HEK293 (cell line): ENCODE measurements around the gene NRTN.

Source experiments
- CTCF ChIA-PET: fragments of 350-600 bp; formaldehyde crosslinking; extraction: SDS; loops from one replicate; lab custom pipeline; 2021; ENCODE audit warnings: antibody characterized with exemption; lab: Yijun Ruan, JAX
- POLR2A ChIA-PET: fragments of 300-600 bp; formaldehyde crosslinking; extraction: SDS; loops from one replicate; lab custom pipeline; 2020; ENCODE audit warnings: antibody characterized with exemption, inconsistent platforms; lab: Yijun Ruan, JAX
- H3K27ac ChIP-seq: fragments of 200-500 bp; sonication (Bioruptor generic); 2 replicates; pipeline ENCODE4 v1.5.1; 2014; ENCODE audit warnings: low read depth, low read length, control low read depth, inconsistent platforms; ENCODE audit errors: extremely low read depth
- H3K36me3 ChIP-seq, 2 experiments: fragments of 200-500 bp in 1 of 2; sonication (Bioruptor generic) in 1 of 2; 1 replicate in 1 of 2; 2 replicates in 1 of 2; pipeline ENCODE4 v1.5.1; 2014 to 2017; ENCODE audit warnings: inconsistent platforms in 2 of 2, low read length in 2 of 2; ENCODE audit not compliant: control insufficient read depth in 2 of 2, insufficient read depth in 1 of 2
- H3K4me1 ChIP-seq: fragments of 200-500 bp; sonication (Bioruptor generic); 2 replicates; pipeline ENCODE4 v1.5.1; 2014; ENCODE audit warnings: mild to moderate bottlenecking, low read length, inconsistent platforms; ENCODE audit not compliant: control insufficient read depth, insufficient read depth
- H3K4me3 ChIP-seq: 2 replicates; pipeline ENCODE4 v1.5.1; 2011; ENCODE audit warnings: low read depth, mild to moderate bottlenecking, control low read depth, low read length, moderate library complexity
- H3K9me3 ChIP-seq: fragments of 200-500 bp; sonication (Bioruptor generic); 2 replicates; pipeline ENCODE4 v1.5.1; 2014; ENCODE audit warnings: low read depth, low read length, inconsistent platforms; ENCODE audit not compliant: control insufficient read depth, insufficient read depth
- HOXC10 ChIP-seq: sonication (generic); formaldehyde crosslinking; IDR thresholded peaks from 2 replicates; pipeline ENCODE4 v1.8.1; 2023; ENCODE audit warnings: mild to moderate bottlenecking, missing genetic modification reagents
- HOXD13 ChIP-seq: sonication (generic); formaldehyde crosslinking; IDR thresholded peaks from 2 replicates; pipeline ENCODE4 v1.8.0; 2022; ENCODE audit warnings: missing genetic modification reagents, borderline replicate concordance
- ZFP3 ChIP-seq: fragments of 450-650 bp; formaldehyde crosslinking; IDR thresholded peaks from 2 replicates; pipeline ENCODE4 v1.5.1; 2016; ENCODE audit warnings: low read depth, missing biosample characterization, missing genetic modification characterization
- ZNF121 ChIP-seq: fragments of 450-650 bp; formaldehyde crosslinking; IDR thresholded peaks from 2 replicates; pipeline ENCODE4 v1.5.1; 2016; ENCODE audit warnings: missing biosample characterization, missing genetic modification characterization
- ZNF175 ChIP-seq: fragments of 450-650 bp; formaldehyde crosslinking; IDR thresholded peaks from 2 replicates; pipeline ENCODE4 v1.5.1; 2016; ENCODE audit warnings: missing biosample characterization, missing genetic modification characterization
- ZNF2 ChIP-seq: fragments of 450-650 bp; formaldehyde crosslinking; IDR thresholded peaks from 2 replicates; pipeline ENCODE4 v1.5.1; 2016; ENCODE audit warnings: missing biosample characterization, missing genetic modification characterization
- ZNF211 ChIP-seq: fragments of 450-650 bp; formaldehyde crosslinking; IDR thresholded peaks from 2 replicates; pipeline ENCODE4 v1.5.1; 2016; ENCODE audit warnings: low read depth, missing biosample characterization, missing genetic modification characterization
- ZNF23 ChIP-seq: fragments of 450-650 bp; formaldehyde crosslinking; IDR thresholded peaks from 2 replicates; pipeline ENCODE4 v1.5.1; 2016; ENCODE audit warnings: missing biosample characterization, missing genetic modification characterization, borderline replicate concordance
- ZNF585B ChIP-seq: fragments of 450-650 bp; formaldehyde crosslinking; IDR thresholded peaks from 2 replicates; pipeline ENCODE4 v1.5.1; 2016; ENCODE audit warnings: missing biosample characterization, missing genetic modification characterization
- ZNF660 ChIP-seq: fragments of 450-650 bp; IDR thresholded peaks from 2 replicates; pipeline ENCODE4 v1.5.1; 2018; ENCODE audit warnings: missing biosample characterization, mild to moderate bottlenecking, missing genetic modification characterization
- ZNF76 ChIP-seq: fragments of 450-650 bp; formaldehyde crosslinking; IDR thresholded peaks from 2 replicates; pipeline ENCODE4; 2016; ENCODE audit warnings: low read depth, missing biosample characterization, missing genetic modification characterization, borderline replicate concordance
- TF ChIP-seq, protein P1 (sequence below): fragments of 450-650 bp; formaldehyde crosslinking; IDR thresholded peaks from 2 replicates; pipeline ENCODE4 v1.5.0; 2017; ENCODE audit warnings: missing biosample characterization, missing genetic modification characterization, borderline replicate concordance
- TF ChIP-seq, protein P2 (sequence below): fragments of 450-650 bp; formaldehyde crosslinking; IDR thresholded peaks from 2 replicates; pipeline ENCODE4 v1.5.1; 2016; ENCODE audit warnings: missing biosample characterization, missing genetic modification characterization, low read depth
- TF ChIP-seq, protein P3 (sequence below): fragments of 450-650 bp; formaldehyde crosslinking; IDR thresholded peaks from 2 replicates; pipeline ENCODE4 v1.5.1; 2016; ENCODE audit warnings: missing biosample characterization, missing genetic modification characterization
- TF ChIP-seq, protein P4 (sequence below): fragments of 450-650 bp; formaldehyde crosslinking; IDR thresholded peaks from 2 replicates; pipeline ENCODE4 v1.5.1; 2016; ENCODE audit warnings: missing biosample characterization, missing genetic modification characterization

Gene NRTN

DNA sequence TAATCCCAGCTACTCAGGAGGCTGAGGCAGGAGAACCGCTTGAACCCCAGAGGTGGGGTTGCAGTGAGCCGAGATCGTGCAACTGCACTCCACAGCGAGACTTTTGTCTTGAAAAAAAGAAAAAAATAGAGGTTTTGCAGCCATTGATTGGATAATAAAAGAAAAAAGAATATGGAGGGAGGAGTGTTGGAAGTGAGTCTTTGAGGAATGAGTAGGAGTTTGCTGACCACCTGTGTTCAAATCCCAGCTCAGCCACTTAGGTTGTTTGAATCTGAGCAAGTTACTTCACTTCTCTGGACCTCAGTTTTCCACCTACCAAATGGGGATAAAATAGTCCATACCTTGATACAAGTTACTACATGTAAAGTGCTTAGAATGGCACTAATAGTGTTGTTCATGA is 6.2 kb downstream of the NRTN start:
- H3K4me3 ChIP-seq = no peak overlapping the region
- H3K9me3 ChIP-seq = no peaks in the 10 kb centered on the region
- no peak overlapping the region for H3K27ac ChIP-seq
- CTCF ChIA-PET = interaction anchor here (1.1 kb wide), 1 partner anchor 12 kb away, joined by 3 read pairs; no protein-coding TSS in a partner anchor
- POLR2A ChIA-PET = no interaction called here
- H3K4me1 ChIP-seq = no peaks in the 10 kb centered on the region
- no peaks in the 10 kb centered on the region for H3K36me3 ChIP-seq
- TF ChIP-seq ZFP3 (peak; percentile 65; the same call in 1 of the 2 replicates), ZNF2 (tag by site-specific recombination) (no peak), ZNF660 (tag by site-specific recombination) (no peak)
- TF ChIP-seq, protein P1, sequence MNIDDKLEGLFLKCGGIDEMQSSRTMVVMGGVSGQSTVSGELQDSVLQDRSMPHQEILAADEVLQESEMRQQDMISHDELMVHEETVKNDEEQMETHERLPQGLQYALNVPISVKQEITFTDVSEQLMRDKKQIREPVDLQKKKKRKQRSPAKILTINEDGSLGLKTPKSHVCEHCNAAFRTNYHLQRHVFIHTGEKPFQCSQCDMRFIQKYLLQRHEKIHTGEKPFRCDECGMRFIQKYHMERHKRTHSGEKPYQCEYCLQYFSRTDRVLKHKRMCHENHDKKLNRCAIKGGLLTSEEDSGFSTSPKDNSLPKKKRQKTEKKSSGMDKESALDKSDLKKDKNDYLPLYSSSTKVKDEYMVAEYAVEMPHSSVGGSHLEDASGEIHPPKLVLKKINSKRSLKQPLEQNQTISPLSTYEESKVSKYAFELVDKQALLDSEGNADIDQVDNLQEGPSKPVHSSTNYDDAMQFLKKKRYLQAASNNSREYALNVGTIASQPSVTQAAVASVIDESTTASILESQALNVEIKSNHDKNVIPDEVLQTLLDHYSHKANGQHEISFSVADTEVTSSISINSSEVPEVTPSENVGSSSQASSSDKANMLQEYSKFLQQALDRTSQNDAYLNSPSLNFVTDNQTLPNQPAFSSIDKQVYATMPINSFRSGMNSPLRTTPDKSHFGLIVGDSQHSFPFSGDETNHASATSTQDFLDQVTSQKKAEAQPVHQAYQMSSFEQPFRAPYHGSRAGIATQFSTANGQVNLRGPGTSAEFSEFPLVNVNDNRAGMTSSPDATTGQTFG (tag by site-specific recombination) = no peak

DNA sequence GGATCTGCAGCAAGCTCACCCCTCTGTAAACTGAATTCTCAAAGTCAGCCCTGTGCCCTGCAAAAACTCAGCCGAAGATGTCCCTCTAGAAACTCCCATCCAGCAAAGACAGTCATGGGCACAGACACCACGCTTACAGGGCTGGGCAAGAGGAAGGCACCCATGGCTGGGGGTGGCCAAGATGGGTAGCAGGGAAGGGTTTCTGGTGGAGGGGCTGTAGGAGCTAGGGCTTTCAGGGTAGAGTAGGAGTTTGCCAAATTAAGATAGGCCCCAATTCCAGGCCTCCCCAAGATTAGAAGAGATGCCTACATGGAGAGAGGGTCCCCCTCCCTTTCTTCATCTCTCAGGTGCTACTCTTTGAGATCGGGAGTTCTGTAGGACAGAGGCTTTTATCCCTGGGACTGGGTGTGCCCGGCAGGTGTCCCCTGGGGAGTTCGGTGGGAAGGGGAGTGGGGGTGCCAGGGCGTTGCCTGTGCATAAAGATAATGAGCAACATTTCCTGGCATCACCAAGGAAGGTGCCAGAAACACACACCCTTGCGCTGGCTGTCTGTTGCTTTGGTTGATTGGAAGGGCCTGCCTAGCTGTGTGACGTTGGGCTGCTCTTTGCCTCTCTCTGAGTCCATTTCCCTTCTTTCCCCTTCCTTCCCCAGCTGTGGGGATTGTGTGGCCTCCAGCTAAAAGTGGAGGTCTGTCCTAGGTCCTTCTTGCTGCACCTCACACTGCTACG is 9.4 kb downstream of the NRTN start:
- H3K4me3 ChIP-seq = no peak overlapping the region
- no peaks in the 10 kb centered on the region for H3K4me1 ChIP-seq
- TF ChIP-seq ZFP3 = peak; percentile 93
- TF ChIP-seq, protein P2, sequence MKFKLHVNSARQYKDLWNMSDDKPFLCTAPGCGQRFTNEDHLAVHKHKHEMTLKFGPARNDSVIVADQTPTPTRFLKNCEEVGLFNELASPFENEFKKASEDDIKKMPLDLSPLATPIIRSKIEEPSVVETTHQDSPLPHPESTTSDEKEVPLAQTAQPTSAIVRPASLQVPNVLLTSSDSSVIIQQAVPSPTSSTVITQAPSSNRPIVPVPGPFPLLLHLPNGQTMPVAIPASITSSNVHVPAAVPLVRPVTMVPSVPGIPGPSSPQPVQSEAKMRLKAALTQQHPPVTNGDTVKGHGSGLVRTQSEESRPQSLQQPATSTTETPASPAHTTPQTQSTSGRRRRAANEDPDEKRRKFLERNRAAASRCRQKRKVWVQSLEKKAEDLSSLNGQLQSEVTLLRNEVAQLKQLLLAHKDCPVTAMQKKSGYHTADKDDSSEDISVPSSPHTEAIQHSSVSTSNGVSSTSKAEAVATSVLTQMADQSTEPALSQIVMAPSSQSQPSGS (tag by site-specific recombination) = no peak
- TF ChIP-seq, all 188 proteins: peak for 1
- H3K36me3 ChIP-seq = no peaks in the 10 kb centered on the region
- ChIA-PET POLR2A (no interaction called here), CTCF (interaction anchor here (2.6 kb wide), 1 partner anchor 10 kb away, joined by 19 read pairs; the partner anchor contains the start of gene NRTN)
- no peak overlapping the region for H3K27ac ChIP-seq
- no peaks in the 10 kb centered on the region for H3K9me3 ChIP-seq

DNA sequence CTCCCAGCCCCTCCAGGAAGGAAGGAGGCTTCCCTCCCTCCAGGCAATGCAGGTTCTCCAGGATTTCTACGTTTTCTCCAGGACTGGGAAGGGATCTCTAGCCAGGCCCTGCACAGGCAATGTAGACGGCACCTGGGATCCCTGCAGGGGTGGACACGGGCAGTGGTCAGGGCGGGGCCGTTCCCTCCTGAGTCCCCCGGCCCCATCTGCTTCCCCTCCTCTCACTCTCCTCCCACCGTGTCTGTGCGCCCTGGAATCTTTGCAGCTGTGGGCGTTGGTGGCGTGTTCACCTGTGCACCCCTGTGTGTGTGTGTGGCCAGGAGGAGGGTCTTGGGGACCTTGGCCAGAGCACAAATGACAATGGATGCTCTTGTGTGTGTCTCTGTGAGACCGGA is 10.0 kb downstream of the NRTN start:
- Histone ChIP-seq H3K27ac (no peak overlapping the region), H3K4me1 (no peaks in the 10 kb centered on the region), H3K36me3 (no peaks in the 10 kb centered on the region), H3K4me3 (no peak overlapping the region), H3K9me3 (no peaks in the 10 kb centered on the region)
- CTCF ChIA-PET = interaction anchor here (1.0 to 2.6 kb wide), 2 partner anchors 11 to 13 kb away, joined by 3 to 19 read pairs; partner anchors contain the start of gene NRTN
- POLR2A ChIA-PET = no interaction called here
- TF ChIP-seq ZNF23 (tag by site-specific recombination) = no peak
- TF ChIP-seq ZNF211 (tag by site-specific recombination) = no peak
- TF ChIP-seq, protein P3, sequence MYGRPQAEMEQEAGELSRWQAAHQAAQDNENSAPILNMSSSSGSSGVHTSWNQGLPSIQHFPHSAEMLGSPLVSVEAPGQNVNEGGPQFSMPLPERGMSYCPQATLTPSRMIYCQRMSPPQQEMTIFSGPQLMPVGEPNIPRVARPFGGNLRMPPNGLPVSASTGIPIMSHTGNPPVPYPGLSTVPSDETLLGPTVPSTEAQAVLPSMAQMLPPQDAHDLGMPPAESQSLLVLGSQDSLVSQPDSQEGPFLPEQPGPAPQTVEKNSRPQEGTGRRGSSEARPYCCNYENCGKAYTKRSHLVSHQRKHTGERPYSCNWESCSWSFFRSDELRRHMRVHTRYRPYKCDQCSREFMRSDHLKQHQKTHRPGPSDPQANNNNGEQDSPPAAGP = no peak

DNA sequence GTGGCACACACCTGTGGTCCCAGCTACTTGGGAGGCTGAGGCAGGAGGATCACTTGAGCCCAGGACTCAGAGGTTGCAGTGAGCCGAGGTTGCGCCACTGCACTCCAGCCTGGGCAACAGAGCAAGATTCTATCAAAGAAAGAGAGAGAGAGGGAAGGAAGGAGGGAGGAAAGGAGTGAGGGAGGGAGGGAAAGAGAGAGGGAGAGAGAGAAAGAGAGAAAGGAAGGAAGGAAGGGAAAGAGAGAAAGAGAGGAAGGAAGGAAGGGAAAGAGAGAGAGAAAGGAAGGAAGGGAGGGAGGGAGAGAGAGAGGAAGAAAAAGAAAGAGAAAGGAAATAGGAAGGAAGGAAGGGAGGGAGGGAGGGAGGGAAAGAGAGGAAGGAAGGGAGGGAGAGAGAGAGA is 12.4 kb downstream of the NRTN start:
- Histone ChIP-seq H3K27ac (no peak overlapping the region), H3K4me3 (no peak overlapping the region), H3K4me1 (no peaks in the 10 kb centered on the region), H3K9me3 (no peaks in the 10 kb centered on the region), H3K36me3 (no peaks in the 10 kb centered on the region)
- ChIA-PET CTCF (interaction anchor here (0.6 to 1.6 kb wide), 2 partner anchors 13 to 43 kb away, joined by 3 to 4 read pairs; no protein-coding TSS in a partner anchor), POLR2A (no interaction called here)
- no peak for TF ChIP-seq ZNF76 (tag by site-specific recombination)
- no peak for TF ChIP-seq HOXC10 (CRISPR knock-in tag)
- TF ChIP-seq ZNF585B = no peak
- TF ChIP-seq ZNF175 (tag by site-specific recombination) = no peak
- TF ChIP-seq, protein P4, sequence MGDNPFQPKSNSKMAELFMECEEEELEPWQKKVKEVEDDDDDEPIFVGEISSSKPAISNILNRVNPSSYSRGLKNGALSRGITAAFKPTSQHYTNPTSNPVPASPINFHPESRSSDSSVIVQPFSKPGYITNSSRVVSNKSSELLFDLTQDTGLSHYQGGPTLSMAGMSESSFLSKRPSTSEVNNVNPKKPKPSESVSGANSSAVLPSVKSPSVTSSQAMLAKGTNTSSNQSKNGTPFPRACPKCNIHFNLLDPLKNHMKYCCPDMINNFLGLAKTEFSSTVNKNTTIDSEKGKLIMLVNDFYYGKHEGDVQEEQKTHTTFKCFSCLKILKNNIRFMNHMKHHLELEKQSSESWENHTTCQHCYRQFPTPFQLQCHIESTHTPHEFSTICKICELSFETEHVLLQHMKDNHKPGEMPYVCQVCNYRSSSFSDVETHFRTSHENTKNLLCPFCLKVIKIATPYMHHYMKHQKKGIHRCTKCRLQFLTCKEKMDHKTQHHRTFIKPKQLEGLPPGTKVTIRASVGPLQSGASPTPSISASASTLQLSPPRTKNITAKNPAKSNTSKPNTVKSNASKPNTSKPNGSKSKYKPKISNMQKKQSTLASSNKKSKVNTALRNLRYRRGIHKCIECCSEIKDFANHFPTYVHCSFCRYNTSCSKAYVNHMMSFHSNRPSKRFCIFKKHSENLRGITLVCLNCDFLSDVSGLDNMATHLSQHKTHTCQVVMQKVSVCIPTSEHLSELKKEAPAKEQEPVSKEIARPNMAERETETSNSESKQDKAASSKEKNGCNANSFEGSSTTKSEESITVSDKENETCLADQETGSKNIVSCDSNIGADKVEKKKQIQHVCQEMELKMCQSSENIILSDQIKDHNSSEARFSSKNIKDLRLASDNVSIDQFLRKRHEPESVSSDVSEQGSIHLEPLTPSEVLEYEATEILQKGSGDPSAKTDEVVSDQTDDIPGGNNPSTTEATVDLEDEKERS = no peak
- no peak for TF ChIP-seq HOXD13 (CRISPR knock-in tag)
- no peak for TF ChIP-seq ZNF211 (tag by site-specific recombination)
- TF ChIP-seq ZNF121 = peak; percentile 78
